Activated naive CD4-positive, alpha-beta T cell treated with anti-CD3 and anti-CD28 coated beads, Interleukin-2, amount 10 ng/mL, durations not matched to agents 7 days and 5 days (primary cell): Measurements from ENCODE around the gene UQCC5.
A peak's percentile ranks its signal among the peaks of the same experiment; 100 is the strongest.

Experiments used
- CTCF ChIA-PET: fragments of 350-600 bp; sonication (Branson Sonifier 250); formaldehyde crosslinking; loops from one replicate; lab custom pipeline; 2021; ENCODE audit warnings: antibody characterized with exemption; lab: Charles Lee
- DNase-seq: peaks from one replicate; pipeline ENCODE4 v3.0.0-alpha.2; 2020
- H3K27ac Mint-ChIP-seq: one replicate; pipeline ENCODE4 v1.8.0; 2021; ENCODE audit warnings: mild to moderate bottlenecking, moderate library complexity, mixed read lengths
- H3K27me3 Mint-ChIP-seq: one replicate; pipeline ENCODE4 v1.8.0; 2021; ENCODE audit warnings: mild to moderate bottlenecking, mixed read lengths
- H3K36me3 Mint-ChIP-seq: one replicate; pipeline ENCODE4 v1.8.0; 2021; ENCODE audit warnings: mixed read lengths
- H3K4me1 Mint-ChIP-seq: one replicate; pipeline ENCODE4 v1.8.0; 2021; ENCODE audit warnings: mixed read lengths
- H3K4me3 Mint-ChIP-seq: one replicate; pipeline ENCODE4 v1.8.0; 2021; ENCODE audit warnings: mild to moderate bottlenecking, moderate library complexity, mixed read lengths
- H3K9me3 Mint-ChIP-seq: one replicate; pipeline ENCODE4 v1.8.0; 2021; ENCODE audit warnings: mixed read lengths

Gene UQCC5

DNA sequence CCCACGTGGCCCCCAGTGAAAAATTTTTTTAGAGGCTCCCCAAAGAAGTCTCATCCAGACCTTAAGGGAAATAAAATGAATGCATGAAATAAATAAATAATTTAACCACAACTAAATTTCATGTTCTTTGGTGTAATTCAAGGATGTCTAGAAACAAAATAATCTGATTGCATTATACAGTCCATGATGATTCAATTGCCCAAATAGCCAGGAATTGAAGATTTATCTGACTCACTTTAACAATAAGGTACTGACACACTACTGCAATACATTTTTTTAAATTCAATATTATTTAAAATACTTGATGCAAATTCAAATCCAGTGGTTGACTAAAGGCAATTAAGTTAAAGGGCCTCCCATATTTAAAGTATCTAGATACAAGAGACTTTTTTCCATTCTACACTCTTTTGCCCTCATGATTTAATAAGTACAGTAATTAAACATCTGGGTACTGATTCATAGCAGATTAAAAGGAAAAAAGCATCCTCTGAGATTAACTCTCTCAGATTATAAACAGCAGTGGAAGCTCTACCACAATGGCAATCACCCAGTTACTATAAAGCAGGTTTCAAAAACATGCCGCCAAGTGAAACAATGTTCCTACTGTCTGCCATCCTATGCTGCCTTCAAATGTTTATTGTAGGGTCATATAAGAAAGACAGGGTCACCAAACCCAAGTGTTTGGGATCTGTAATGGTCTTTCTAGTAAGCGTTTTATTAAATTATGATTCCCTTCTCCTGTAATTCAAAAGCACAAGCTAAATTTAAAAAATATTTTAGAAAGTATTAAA lies 9.9 kb downstream of the UQCC5 start:
- Mint-ChIP-seq H3K27me3 (no peaks in the 10 kb centered on the region), H3K4me1 (peaks cover 3% of the 10 kb centered on the region), H3K36me3 (peaks cover 45% of the 10 kb centered on the region), H3K27ac (no peak overlapping the region), H3K4me3 (no peak overlapping the region), H3K9me3 (no peaks in the 10 kb centered on the region)
- no peak for DNase-seq
- CTCF ChIA-PET, result no interaction called here

DNA sequence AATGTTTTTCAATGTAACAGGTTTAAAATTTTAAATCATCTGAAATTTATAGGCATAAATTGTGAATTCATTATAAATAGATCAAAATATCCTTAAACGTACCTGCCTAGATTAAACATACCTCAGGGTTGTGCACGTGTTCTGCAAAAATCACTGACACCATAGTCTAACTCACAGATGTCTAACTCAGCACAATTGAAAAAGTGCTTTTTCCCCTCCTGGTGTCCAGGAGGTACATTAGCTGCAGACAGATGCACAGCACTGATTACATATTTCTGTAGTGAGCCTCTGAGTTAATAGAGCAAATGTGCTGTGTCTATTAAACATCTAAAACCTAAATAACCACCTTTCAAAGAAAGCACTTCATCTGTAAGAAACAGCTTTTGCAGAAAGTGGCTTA lies 10.7 kb downstream of the UQCC5 start:
- CTCF ChIA-PET, result no interaction called here
- Mint-ChIP-seq H3K27me3 (no peaks in the 10 kb centered on the region), H3K4me1 (peaks cover 3% of the 10 kb centered on the region), H3K9me3 (no peaks in the 10 kb centered on the region), H3K27ac (no peak overlapping the region), H3K36me3 (peaks cover 44% of the 10 kb centered on the region), H3K4me3 (no peak overlapping the region)
- DNase-seq, result no peak

DNA sequence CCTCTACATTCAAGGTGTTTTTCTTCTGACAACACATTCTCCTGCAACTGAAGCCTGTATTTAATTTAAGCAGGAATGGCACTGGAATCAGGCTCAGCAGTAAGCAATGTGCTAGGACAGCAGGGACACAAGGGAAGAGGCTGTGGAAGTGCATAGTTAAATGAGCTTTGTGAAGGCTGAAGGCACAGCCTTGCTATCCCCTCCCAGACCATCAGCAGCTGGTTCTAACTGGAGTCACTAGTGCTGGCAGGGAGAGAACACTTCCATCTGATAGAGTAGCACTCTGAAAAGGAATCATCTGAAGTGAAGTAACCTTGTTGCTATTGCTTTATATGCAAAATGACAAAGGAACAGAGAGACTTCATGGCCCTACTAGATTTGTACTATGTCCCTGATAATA lies 14.7 kb downstream of the UQCC5 start:
- no peak for DNase-seq
- CTCF ChIA-PET, result no interaction called here
- Mint-ChIP-seq H3K4me1 (peaks cover 3% of the 10 kb centered on the region), H3K4me3 (no peak overlapping the region), H3K9me3 (no peaks in the 10 kb centered on the region), H3K27me3 (no peaks in the 10 kb centered on the region), H3K27ac (no peak overlapping the region), H3K36me3 (peaks cover 44% of the 10 kb centered on the region)

DNA sequence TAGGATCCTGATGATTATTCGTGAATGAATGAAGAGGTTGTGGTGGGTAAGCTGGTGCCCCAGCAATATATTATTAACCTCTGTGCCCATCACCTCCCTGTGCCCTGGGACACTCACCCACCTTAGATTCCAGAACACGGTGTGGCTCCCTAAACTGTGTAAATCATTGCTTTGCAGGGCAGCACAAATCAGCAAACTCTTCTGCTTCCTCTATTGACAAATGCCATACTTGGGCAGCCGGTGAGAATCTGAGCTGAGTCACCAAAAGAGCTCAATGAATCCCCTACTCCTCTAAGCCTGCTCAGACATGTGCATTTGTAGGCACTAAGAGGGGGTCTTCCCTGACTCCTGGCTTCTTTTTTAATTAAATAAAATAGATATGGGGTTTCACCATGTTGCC lies 15.7 kb downstream of the UQCC5 start:
- peaks cover 44% of the 10 kb centered on the region for H3K36me3 Mint-ChIP-seq

DNA sequence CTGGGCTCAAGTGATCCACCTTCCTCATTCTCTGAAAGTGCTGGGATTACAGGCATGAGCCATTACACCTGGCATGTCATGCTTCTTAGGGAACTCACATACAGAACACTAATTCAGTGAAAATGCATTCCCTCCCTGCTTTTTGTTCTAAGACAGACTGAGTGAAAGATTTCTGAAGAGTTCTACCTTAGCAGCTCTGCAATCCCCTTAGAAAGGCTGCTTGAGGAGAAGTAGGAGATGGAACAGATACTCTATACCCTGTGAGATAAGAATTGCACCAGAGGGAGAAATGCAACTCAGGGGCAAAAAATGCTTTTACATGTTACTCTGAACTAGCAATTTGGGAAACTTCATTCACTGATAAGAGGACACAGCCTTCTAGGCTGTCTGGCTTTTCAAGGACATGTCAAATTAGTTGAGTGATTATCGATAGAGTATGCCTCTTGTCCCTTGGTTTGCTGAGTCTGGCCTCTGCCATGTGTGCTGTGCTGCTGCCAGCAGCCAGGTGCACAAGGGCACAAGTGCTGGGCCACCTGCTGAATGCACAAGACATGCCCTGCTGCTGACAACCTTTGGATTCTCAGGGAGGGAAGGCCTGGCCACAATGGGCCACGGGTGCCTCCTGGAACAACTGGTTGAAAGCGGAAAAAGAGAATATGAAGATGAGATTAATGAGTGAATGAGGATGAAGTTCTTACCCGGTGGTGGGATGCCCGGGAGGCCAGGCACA lies 17.8 kb downstream of the UQCC5 start:
- no peak overlapping the region for H3K4me3 Mint-ChIP-seq
- peaks cover 50% of the 10 kb centered on the region for H3K36me3 Mint-ChIP-seq
- no peaks in the 10 kb centered on the region for H3K9me3 Mint-ChIP-seq
- no peak overlapping the region for H3K27ac Mint-ChIP-seq
- H3K27me3 Mint-ChIP-seq, result no peaks in the 10 kb centered on the region
- H3K4me1 Mint-ChIP-seq, result no peaks in the 10 kb centered on the region
- DNase-seq, result no peak
- CTCF ChIA-PET, result no interaction called here

More for the DNA sequence above, 15.7 kb downstream of the UQCC5 start:
- Mint-ChIP-seq H3K4me1 (peaks cover 3% of the 10 kb centered on the region), H3K27ac (no peak overlapping the region), H3K4me3 (no peak overlapping the region), H3K27me3 (no peaks in the 10 kb centered on the region), H3K9me3 (no peaks in the 10 kb centered on the region)
- CTCF ChIA-PET, result no interaction called here
- DNase-seq, result no peak

- CTCF ChIA-PET, result no interaction called here
- Mint-ChIP-seq H3K4me3 (no peak overlapping the region), H3K27ac (no peak overlapping the region), H3K4me1 (no peaks in the 10 kb centered on the region), H3K36me3 (peaks cover 56% of the 10 kb centered on the region), H3K9me3 (no peaks in the 10 kb centered on the region), H3K27me3 (no peaks in the 10 kb centered on the region)
- no peak for DNase-seq
Measured at GRCh38 chr3:52555056-52555455, 18.7 kb downstream of the UQCC5 start.

- H3K27me3 Mint-ChIP-seq, result no peaks in the 10 kb centered on the region
- H3K9me3 Mint-ChIP-seq, result no peaks in the 10 kb centered on the region
- no peak for DNase-seq
- CTCF ChIA-PET, result interaction anchor here (1.2 kb wide), 1 partner anchor 9 kb away, joined by 3 read pairs; no protein-coding TSS in a partner anchor
- no peak overlapping the region for H3K4me3 Mint-ChIP-seq
- H3K4me1 Mint-ChIP-seq, result no peaks in the 10 kb centered on the region
- H3K27ac Mint-ChIP-seq, result no peak overlapping the region
- peaks cover 55% of the 10 kb centered on the region for H3K36me3 Mint-ChIP-seq
Measured at GRCh38 chr3:52557011-52557960, 20.9 kb downstream of the UQCC5 start.

DNA sequence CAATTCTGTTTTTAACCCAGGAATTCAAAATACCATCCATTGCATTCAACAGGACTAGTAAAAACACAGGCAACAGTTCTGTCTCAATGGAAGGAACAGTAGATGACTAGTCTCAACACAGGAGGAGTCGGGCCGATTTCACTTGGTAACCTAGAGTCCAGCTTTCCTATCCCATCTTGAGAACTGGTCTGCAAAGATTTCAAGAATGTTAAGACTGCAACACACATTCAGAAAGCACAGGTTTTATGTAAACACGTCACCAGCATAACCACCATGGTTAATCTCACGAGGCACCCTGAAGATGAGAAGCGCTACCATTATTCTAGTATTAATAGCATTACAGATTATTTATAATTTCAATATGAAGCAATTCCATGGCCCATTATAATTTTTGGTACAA lies 22.0 kb downstream of the UQCC5 start:
- H3K36me3 Mint-ChIP-seq, result peaks cover 60% of the 10 kb centered on the region
- no peak overlapping the region for H3K4me3 Mint-ChIP-seq
- no peak overlapping the region for H3K27ac Mint-ChIP-seq
- no peak for DNase-seq
- H3K27me3 Mint-ChIP-seq, result no peaks in the 10 kb centered on the region
- CTCF ChIA-PET, result no interaction called here
- no peaks in the 10 kb centered on the region for H3K9me3 Mint-ChIP-seq
- no peaks in the 10 kb centered on the region for H3K4me1 Mint-ChIP-seq

DNA sequence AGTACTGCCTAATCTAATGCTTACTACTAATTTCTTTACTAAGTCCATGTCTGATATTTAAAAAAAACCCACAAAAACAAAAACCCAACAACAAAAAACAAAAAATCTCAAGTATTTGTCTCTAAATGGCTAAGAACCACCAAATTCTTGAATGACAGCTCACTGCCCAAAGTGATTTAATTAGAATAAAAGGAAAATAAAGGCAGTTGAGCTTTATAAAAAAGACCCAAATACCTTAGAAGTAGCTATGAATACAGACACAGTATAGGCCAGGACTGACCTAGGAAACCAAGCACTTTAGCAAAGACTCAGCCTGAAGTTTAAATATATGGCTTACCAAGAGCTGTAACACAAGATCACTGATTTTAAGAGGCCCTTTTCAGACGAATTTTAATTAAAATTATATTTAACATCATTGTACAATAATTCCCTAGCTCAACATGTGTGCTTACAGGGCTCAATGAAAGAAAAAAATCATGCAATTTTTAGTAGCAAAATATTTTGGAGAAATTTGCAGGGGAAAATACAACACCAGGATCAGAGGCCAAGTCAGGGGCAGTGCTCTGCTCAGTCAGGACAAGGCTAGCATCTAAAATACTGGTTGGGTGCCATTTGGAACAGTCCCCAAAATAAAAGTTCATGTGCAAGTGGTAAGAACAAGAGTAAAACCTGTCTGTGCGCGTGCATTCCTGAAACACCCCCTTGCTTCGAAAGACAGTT lies 24.8 kb downstream of the UQCC5 start:
- CTCF ChIA-PET, result no interaction called here
- H3K4me3 Mint-ChIP-seq, result no peak overlapping the region
- H3K36me3 Mint-ChIP-seq, result peaks cover 55% of the 10 kb centered on the region
- no peaks in the 10 kb centered on the region for H3K9me3 Mint-ChIP-seq
- no peak for DNase-seq
- H3K27me3 Mint-ChIP-seq, result no peaks in the 10 kb centered on the region
- H3K4me1 Mint-ChIP-seq, result no peaks in the 10 kb centered on the region
- H3K27ac Mint-ChIP-seq, result no peak overlapping the region

- no peaks in the 10 kb centered on the region for H3K27me3 Mint-ChIP-seq
- CTCF ChIA-PET, result interaction anchor here (0.6 kb wide), 1 partner anchor 257 kb away, joined by 3 read pairs; no protein-coding TSS in a partner anchor
- H3K4me3 Mint-ChIP-seq, result no peak overlapping the region
- H3K9me3 Mint-ChIP-seq, result no peaks in the 10 kb centered on the region
- no peak overlapping the region for H3K27ac Mint-ChIP-seq
- H3K36me3 Mint-ChIP-seq, result peaks cover 51% of the 10 kb centered on the region
- H3K4me1 Mint-ChIP-seq, result no peaks in the 10 kb centered on the region
- no peak for DNase-seq
Measured at GRCh38 chr3:52563984-52564383, 27.6 kb downstream of the UQCC5 start.

DNA sequence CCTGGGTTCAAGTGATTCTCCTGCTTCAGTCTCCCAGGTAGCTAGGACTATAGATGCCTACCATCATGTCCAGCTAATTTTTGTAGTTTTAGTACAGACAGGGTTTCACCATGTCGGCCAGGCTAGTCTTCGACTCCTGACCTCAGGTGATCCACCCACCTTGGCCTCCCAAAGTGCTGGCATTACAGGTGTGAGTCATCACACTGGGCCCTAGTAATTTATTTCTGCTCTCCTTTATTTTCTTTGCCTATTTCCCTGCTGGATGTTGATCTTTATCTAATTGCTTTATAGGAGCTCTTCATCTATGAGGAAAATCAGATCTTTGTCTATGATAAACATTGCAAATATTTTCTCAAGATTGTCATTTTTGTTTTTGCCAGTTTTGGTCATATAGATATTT lies 31.7 kb downstream of the UQCC5 start:
- Mint-ChIP-seq H3K9me3 (no peaks in the 10 kb centered on the region), H3K27me3 (no peaks in the 10 kb centered on the region), H3K27ac (peak overlapping the region; percentile 39), H3K4me3 (no peak overlapping the region), H3K4me1 (no peaks in the 10 kb centered on the region), H3K36me3 (peaks cover 33% of the 10 kb centered on the region)
- CTCF ChIA-PET, result no interaction called here
- no peak for DNase-seq

GRCh38 chr3:52570076-52570475 lies 33.7 kb downstream of the UQCC5 start:
- Mint-ChIP-seq H3K4me1 (no peaks in the 10 kb centered on the region), H3K4me3 (no peak overlapping the region), H3K36me3 (peaks cover 40% of the 10 kb centered on the region), H3K27me3 (no peaks in the 10 kb centered on the region), H3K27ac (no peak overlapping the region), H3K9me3 (no peaks in the 10 kb centered on the region)
- CTCF ChIA-PET, result no interaction called here
- DNase-seq, result no peak

DNA sequence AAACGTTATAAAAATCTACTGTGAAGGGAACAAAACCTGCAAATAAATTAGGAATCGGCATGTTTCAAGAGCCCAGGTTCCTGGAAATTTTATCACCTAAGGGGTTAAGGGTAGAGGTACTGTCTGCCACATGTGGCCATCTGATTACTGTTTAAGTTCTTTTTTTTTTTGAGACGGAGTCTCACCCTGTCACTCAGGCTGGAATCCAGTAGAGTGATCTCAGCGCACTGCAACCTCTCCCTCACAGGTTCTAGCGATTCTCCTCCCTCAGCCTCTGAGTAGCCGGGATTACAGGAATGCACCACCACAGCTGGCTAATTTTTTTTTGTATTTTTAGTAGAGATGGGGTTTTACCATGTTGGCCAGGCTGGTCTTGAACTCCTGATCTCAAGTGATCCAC lies 35.8 kb downstream of the UQCC5 start:
- Mint-ChIP-seq H3K4me3 (no peak overlapping the region), H3K27me3 (no peaks in the 10 kb centered on the region), H3K27ac (no peak overlapping the region), H3K4me1 (no peaks in the 10 kb centered on the region), H3K9me3 (no peaks in the 10 kb centered on the region), H3K36me3 (peaks cover 43% of the 10 kb centered on the region)
- CTCF ChIA-PET, result no interaction called here
- DNase-seq, result no peak
